ENCODE results near the gene EGF.
"Not testable (repeated sequence)": the region's sequence is repeated elsewhere in the genome, so short reads cannot be mapped to it uniquely, and the experiment has no call there.

The EGF gene

GRCh38 chr4:109915385-109916026 lies 2.8 kb downstream of the EGF start:
- DNase-seq, result no peak

- DNase-seq, result no peak
Observed at GRCh38 chr4:109916027-109916409, 3.3 kb downstream of the EGF start.

GRCh38 chr4:109921384-109921808 lies 8.7 kb downstream of the EGF start:
- DNase-seq, result no peak

GRCh38 chr4:109925396-109925795 lies 12.7 kb downstream of the EGF start:
- no peak for DNase-seq

- DNase-seq, result no peak
Observed at GRCh38 chr4:109928327-109929045, 15.8 kb downstream of the EGF start.

- DNase-seq, result no peak
Observed at GRCh38 chr4:109930464-109930863, 17.8 kb downstream of the EGF start.

- no peak for DNase-seq
Observed at GRCh38 chr4:109930872-109931271, 18.2 kb downstream of the EGF start.

GRCh38 chr4:109931318-109931717 lies 18.6 kb downstream of the EGF start:
- DNase-seq, result no peak

GRCh38 chr4:109937352-109937751 lies 24.7 kb downstream of the EGF start:
- DNase-seq, result not testable (repeated sequence)

GRCh38 chr4:109939190-109939589 lies 26.5 kb downstream of the EGF start:
- DNase-seq, result no peak

GRCh38 chr4:109942292-109942926 lies 29.7 kb downstream of the EGF start:
- DNase-seq, result no peak

GRCh38 chr4:109943745-109944144 lies 31.1 kb downstream of the EGF start:
- DNase-seq, result no peak

- DNase-seq, result no peak
Observed at GRCh38 chr4:109944591-109944990, 31.9 kb downstream of the EGF start.

- no peak for DNase-seq
Observed at GRCh38 chr4:109945056-109945455, 32.4 kb downstream of the EGF start.

- no peak for DNase-seq
Observed at GRCh38 chr4:109946120-109946519, 33.4 kb downstream of the EGF start.

GRCh38 chr4:109947457-109947856 lies 34.8 kb downstream of the EGF start:
- no peak for DNase-seq

- no peak for DNase-seq
Observed at GRCh38 chr4:109947918-109948317, 35.2 kb downstream of the EGF start.

GRCh38 chr4:109949099-109949718 lies 36.5 kb downstream of the EGF start:
- not testable (repeated sequence) for DNase-seq

- no peak for DNase-seq
Observed at GRCh38 chr4:109952612-109953011, 39.9 kb downstream of the EGF start.

GRCh38 chr4:109953556-109953955 lies 40.9 kb downstream of the EGF start:
- DNase-seq, result no peak

GRCh38 chr4:109955146-109955545 lies 42.5 kb downstream of the EGF start:
- no peak for DNase-seq

- no peak for DNase-seq
Observed at GRCh38 chr4:109957227-109957626, 44.5 kb downstream of the EGF start.

GRCh38 chr4:109959195-109959594 lies 46.5 kb downstream of the EGF start:
- no peak for DNase-seq

GRCh38 chr4:109962401-109962800 lies 49.7 kb downstream of the EGF start:
- no peak for DNase-seq

Data from bone marrow (tissue), 2 donors.